Neural cell (in vitro differentiated cells): Measurements from ENCODE around the gene FOXK1.

Source experiments
- CTCF ChIP-seq: fragments of 450-650 bp; IDR thresholded peaks from 2 replicates; pipeline ENCODE4 v1.5.1; 2014; ENCODE audit warnings: antibody characterized with exemption, mild to moderate bottlenecking, moderate library complexity; ENCODE audit not compliant: poor library complexity, severe bottlenecking
- RAD21 ChIP-seq: fragments of 450-650 bp; conservative IDR thresholded peaks from 2 replicates; pipeline ENCODE4 v1.6.1; 2014; ENCODE audit warnings: antibody characterized with exemption, mild to moderate bottlenecking, moderate library complexity
- REST ChIP-seq: IDR thresholded peaks from 2 replicates; pipeline ENCODE4 v1.6.1; 2012; ENCODE audit warnings: borderline replicate concordance

- no peak for TF ChIP-seq CTCF
- no peak for TF ChIP-seq RAD21
- TF ChIP-seq REST, result no peak
These were observed 101.2 kb downstream of the FOXK1 start for GRCh38 chr7:4783292-4783652.
